Measurements from ENCODE around the gene TSPAN17.
"Not testable (repeated sequence)": the region's sequence is repeated elsewhere in the genome, so short reads cannot be mapped to it uniquely, and the experiment has no call there.

TSPAN17 gene

GRCh38 chr5:176687247-176687646 lies 40.0 kb downstream of the TSPAN17 start:
- no peak for DNase-seq

- no peak for DNase-seq
Measured at GRCh38 chr5:176687881-176688280, 40.6 kb downstream of the TSPAN17 start.

- no peak for DNase-seq
Measured at GRCh38 chr5:176690911-176691310, 43.6 kb downstream of the TSPAN17 start.

GRCh38 chr5:176691524-176691923 lies 44.2 kb downstream of the TSPAN17 start:
- DNase-seq: no peak

- DNase-seq: no peak
Measured at GRCh38 chr5:176692326-176692725, 45.0 kb downstream of the TSPAN17 start.

- DNase-seq: no peak
Measured at GRCh38 chr5:176692839-176693476, 45.7 kb downstream of the TSPAN17 start.

GRCh38 chr5:176693477-176693851 lies 46.2 kb downstream of the TSPAN17 start:
- DNase-seq: no peak

GRCh38 chr5:176694146-176694545 lies 46.9 kb downstream of the TSPAN17 start:
- DNase-seq: no peak

- DNase-seq: no peak
Measured at GRCh38 chr5:176694631-176695030, 47.3 kb downstream of the TSPAN17 start.

GRCh38 chr5:176695073-176695472 lies 47.8 kb downstream of the TSPAN17 start:
- no peak for DNase-seq

- DNase-seq: no peak
Measured at GRCh38 chr5:176697267-176697933, 50.1 kb downstream of the TSPAN17 start.

- no peak for DNase-seq
Measured at GRCh38 chr5:176697934-176698538, 50.8 kb downstream of the TSPAN17 start.

- not testable (repeated sequence) for DNase-seq
Measured at GRCh38 chr5:176699446-176699845, 52.2 kb downstream of the TSPAN17 start.

GRCh38 chr5:176700239-176700847 lies 53.1 kb downstream of the TSPAN17 start:
- DNase-seq: no peak

GRCh38 chr5:176702671-176703641 lies 55.7 kb downstream of the TSPAN17 start:
- DNase-seq: no peak

GRCh38 chr5:176703857-176704256 lies 56.6 kb downstream of the TSPAN17 start:
- DNase-seq: no peak

GRCh38 chr5:176704355-176704754 lies 57.1 kb downstream of the TSPAN17 start:
- no peak for DNase-seq

- DNase-seq: no peak
Measured at GRCh38 chr5:176704817-176705216, 57.5 kb downstream of the TSPAN17 start.

Data from NCI-H1048 (cell line).